Cerebellar nuclear complex (tissue), 1 donor: Measurements from ENCODE around the gene NBEAL2.
"Not testable (repeated sequence)": the region's sequence is repeated elsewhere in the genome, so short reads cannot be mapped to it uniquely, and the experiment has no call there.

Experiments used
- DNase-seq, 2 experiments: peaks; one replicate each; lab custom pipeline; 2025; lab: John Stamatoyannopoulos, UW

NBEAL2 gene

DNA sequence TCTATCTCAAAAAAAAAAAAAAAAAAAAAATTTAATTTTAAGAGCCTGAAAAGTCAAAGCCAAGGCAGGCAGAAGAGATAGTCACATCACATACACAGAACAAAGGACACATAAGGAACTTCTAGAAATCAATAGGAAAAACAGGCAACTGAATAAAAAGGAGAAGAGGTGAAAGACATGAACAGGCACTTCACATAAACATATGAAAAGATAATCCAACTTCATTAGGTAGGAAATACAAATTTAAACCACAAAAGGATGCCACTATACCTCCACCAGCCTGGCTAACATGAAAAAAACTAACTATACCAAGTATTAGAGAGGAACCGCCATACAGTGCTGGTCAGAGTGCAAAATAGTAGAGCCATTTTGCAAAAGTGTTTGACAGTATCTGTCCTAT is 17.0 kb upstream of the NBEAL2 start:
- DNase-seq: no peak

DNA sequence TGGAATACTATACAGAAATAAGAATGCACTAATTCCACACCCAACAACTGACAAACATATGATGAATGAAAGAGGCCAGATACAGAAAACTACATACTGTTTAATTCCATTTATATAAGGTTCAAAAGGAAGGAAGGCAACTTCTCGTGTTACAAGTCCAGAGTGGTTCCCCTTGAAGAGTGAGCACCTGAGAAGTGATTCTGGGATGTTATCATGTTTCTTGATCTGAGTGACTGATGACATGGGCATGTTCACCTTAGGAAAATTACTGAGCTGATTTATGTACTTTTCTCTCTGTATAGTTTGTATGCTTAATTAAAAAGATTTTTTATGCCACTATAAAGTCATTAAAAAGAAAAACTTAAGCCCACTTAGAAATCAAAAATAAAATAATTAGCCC is 16.5 kb upstream of the NBEAL2 start:
- DNase-seq: no peak

DNA sequence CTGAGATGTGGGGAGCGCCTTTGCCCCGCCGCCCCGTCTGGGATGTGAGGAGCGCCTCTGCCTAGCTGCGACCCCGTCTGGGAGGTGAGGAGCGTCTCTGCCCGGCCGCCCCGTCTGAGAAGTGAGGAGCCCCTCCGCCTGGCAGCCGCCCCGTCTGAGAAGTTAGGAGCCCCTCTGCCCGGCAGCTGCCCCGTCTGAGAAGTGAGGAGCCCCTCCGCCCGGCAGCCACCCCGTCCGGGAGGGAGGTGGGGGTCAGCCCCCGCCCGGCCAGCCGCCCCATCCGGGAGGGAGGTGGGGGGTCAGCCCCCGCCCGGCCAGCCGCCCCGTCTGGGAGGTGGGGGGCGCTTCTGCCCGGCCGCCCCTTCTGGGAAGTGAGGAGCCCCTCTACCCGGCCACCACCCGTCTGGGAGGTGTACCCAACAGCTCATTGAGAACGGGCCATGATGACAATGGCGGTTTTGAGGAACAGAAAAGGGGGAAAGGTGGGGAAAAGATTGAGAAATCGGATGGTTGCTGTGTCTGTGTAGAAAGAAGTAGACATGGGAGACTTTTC is 15.4 kb upstream of the NBEAL2 start:
- not testable (repeated sequence) for DNase-seq

DNA sequence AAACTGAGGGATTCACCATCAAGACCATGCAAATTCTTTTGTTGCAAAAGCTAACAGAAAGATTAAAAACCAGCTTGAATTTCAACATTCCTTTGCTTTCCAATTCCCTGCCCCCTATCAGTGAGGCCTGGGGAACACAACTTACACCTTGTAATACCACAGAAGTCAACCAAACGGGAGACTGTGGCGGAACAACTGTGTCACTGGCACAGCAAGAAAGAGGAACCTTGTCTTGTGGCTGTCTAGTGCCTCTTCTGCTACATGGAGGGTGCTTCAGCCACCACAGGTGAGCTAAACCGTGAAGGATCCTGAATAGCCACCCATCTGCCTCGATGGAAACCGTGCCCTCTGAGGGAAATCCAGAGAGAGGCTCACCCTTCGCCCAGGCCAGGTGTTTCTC is 14.3 kb upstream of the NBEAL2 start:
- no peak for DNase-seq

DNA sequence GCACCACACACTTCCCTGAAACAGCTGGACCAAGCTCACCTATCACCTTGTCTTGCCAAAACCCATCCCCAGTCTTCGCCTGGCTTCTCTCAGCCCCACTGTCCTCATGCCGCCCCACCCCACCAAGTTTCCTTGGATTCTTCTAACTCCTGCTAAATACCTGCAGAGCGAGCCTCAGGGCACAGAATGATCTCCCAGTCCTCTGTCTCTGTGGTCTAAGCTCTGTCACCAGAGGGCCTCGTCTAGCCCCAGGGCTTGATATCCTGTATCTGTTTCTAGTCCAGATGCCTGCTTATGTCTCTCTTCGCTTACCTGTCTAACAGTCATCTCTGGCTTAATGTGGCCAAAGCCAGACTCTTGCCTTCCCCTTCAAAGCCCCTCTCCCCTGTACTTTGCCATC is 12.7 kb upstream of the NBEAL2 start:
- no peak for DNase-seq

DNA sequence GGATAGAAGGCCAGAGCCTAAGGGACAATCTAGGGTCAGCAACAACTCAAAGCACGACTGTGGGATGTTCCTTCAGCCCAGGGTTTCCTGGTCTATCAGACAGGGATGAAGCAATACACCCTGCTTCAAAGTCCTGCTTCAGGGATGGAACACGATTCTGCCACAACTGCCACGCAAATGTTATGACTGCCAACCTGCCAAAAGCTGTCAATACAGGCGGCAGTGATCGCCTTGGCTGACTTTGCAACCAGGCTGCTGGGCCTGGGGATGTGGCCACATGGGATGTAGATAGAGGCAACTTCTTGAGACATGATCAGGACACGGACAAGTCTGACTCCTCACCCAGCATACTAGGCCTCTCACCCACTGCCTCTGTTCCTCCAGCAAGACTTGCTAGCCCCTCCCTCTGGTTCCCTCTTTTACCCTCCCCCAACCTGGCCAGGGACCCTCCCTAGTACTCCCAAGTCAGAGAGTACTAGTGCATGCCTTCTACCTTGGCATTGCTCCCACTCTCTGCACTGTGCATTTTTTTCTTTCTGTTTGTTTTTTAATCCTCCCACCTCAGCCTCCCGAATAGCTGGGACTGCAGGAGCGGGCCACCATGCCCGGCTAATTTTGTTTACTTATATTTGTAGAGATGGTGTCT is 10.6 kb upstream of the NBEAL2 start:
- DNase-seq: no peak

DNA sequence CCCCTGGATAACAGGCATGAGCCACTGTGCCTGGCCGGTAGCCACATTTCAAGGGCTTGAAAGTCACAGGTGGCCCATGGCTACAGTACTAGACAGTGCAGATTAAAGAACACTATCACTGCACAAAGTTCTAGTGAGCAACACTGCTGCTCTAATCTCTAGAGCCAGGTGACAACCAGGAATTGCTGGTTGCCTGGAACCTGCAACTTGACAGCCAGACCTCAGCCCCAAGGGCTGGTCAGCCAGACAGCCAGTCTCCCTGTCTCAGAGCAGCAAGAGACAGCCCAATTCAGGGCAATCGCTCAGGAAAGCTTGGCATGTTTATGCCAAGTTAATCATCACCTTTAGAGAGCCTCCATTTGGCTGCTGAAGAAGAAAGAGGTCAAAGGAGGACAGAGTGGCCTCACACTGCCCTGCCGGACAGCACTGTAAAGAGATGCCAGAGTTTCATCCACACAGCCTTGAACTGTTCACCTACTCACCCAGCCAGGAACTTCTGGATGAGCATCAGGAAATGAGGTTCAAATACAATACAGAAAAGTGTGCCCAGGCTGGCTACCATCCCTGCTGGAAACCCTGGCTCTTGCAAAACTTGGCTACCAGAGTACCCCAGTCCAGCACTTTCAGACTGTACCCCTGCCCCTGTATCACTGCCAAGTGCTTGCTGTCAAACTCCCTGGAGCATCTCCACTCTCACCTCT is 8.9 kb upstream of the NBEAL2 start:
- no peak for DNase-seq

DNA sequence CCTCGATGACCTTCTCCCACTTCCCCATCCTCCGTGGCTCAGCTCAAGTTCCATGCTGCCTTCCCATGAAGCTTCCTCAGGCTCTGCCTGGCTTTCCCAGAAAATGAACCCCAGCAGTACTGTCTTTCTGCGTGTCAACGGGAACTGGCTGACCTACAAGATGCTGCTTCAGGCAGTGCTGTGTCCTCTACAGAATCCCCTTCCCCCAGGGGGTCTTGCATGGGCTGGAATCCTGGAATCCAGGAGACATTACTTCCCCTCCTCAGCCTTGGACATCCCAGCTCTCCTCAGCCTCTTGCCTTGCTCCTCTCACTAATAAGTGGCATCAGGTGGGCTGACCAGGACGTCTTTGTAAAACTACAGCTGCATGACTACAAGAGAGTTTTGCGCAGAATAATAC is 8.3 kb upstream of the NBEAL2 start:
- no peak for DNase-seq

DNA sequence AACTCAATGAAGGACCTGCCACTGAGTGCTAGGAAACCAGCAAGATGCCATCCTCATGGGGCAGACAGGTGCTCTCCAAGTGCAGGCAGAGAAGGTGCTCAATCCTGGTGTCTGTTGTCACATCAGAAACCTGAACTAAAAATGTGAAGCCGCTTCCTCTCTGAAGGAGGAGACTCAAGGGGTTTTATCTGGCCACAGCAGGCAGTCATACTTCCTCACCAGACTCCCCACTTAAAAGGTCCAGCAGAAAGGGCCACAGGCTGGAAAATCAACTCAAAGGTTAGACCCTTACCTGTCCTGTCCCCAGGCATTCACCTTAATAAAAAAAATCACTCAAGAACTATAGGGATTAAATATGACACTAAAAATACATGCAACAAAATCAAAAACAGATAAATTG is 7.7 kb upstream of the NBEAL2 start:
- no peak for DNase-seq

DNA sequence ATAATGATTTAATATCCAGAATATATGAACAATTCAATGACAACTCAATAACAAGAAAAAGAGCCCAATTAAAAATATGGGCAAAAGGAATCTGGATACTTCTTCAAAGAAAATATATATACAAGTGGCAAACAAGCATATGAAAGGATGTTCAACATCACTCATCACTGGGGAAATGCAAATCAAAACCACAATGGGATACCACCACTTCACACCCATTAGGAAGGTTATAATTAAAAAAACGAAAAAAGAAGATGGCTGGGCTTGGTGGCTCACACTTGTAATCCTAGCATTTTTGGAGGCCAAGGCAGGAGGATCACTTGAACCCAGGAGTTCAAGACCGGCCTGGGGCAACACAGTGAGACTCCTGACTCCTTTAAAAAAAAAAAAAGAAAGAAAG is 7.1 kb upstream of the NBEAL2 start:
- no peak for DNase-seq

DNA sequence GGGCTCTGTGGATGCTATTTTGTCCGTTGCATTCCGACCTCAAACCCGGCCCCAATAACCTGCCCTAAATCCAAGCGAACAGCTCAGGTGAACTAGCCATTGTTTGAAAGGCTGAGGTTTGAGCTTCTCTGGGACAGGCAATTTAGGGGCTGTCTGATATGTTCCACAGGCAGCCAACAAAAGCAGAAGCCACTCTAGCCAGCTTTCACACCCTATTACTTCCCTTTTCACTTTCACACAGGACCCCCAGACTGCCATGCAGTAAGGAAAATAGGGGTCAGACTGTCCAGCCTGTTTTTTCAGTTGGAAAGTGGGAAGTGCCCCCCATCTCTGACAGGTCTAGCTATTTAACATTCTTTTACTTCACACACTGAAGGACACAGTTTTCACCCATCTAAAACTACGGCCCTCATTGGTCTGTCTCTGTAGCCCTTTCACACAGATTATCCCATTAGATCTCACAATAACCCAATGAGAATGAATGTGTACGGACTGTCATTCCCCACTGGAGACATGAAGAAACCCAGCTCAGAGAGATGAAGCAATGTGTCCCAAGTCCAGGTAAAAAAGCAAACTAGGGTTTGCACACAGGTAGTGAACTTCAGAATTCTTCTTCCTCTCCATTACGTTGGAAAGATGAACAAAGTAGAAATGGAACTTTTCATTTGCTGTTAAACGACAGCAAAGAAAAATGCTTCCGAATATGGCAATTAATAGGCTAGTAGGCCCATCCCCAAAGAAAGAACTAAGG is 4.9 kb upstream of the NBEAL2 start:
- DNase-seq: no peak

DNA sequence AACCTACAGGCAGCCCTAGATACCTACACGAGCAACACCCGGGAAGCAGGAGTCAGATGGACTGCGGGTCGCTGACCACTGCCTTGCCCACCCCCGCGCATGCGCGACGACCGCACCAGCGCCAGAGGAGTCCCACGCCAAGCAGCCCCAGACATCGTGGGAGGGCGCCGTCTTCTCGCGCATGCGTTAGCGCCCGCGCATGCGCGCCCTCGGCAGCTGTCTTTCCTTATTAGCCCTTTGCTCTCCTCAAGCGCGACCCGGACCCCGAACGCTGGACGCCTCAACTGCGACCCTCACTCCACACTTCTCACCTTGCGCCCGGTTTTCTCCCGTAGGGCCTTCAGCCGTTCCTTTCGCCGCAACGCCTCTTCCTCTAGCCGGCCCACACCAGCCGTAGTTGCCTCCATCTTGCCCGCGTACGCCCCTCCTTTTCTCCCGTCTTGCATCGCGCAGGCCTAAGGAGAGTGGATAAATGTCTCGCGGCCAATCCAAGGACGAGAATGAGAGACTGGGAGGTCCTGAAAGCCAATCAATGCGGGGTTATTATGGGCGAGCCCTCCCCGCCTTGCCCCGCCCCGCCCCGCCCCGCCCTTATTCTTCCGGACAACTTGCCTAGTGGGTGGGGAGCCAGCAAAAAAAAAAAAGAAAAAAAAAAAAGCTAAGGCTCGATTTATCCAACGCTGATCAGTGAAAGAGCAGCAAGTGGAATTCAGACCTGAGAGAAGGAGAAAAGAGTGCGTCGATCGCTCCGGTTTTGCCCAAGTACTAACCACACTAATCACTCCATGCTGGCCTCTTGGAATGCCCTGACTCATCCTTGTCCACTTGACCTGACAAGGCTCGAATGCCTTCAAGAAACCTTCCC is 2.9 kb upstream of the NBEAL2 start, which contains the start of gene CCDC12:
CCDC12 (minus strand) TSS at position 420 of the 865 bp plus-strand sequence; CDS start at position 407, 13 bp downstream.
- DNase-seq: peak; percentile 94 to 96

DNA sequence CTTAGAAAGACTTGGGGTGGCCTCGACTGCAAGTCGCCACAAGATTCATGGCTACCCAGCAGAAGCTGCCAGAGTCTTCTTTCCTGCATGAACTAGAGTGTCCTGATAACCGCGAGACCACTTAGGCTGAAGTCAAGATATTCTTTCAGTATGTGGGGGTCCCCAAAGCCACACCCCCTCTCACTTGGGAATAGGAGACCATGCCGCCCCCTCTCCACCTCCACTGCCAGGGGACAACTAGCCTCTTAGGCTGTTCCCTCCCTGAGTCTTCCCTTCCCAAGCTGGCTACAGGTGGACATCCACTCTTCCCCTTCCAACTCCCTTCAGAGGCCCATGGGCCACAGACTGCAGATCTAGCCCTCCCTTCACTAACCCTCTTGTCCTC is 1.7 kb upstream of the NBEAL2 start:
- no peak for DNase-seq

DNA sequence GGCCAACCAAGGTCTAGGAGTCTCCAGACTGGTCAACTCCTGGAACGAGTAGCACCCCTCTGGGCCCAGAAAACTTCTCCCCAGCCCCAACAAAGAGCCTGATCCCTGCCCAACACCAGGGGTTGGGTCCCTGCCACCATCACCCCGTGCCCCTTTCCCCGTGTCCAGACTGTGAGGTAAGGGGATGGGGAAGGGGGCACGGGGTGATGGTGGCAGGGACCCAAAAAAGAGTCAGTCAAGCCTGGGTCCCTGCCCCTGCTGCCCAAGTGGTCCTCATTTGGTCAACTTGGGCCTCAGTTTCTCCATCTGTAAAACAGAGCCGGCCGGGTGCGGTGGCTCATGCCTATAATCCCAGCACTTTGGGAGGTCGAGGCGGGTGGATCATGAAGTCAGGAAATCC is 1.1 kb upstream of the NBEAL2 start:
- no peak for DNase-seq

DNA sequence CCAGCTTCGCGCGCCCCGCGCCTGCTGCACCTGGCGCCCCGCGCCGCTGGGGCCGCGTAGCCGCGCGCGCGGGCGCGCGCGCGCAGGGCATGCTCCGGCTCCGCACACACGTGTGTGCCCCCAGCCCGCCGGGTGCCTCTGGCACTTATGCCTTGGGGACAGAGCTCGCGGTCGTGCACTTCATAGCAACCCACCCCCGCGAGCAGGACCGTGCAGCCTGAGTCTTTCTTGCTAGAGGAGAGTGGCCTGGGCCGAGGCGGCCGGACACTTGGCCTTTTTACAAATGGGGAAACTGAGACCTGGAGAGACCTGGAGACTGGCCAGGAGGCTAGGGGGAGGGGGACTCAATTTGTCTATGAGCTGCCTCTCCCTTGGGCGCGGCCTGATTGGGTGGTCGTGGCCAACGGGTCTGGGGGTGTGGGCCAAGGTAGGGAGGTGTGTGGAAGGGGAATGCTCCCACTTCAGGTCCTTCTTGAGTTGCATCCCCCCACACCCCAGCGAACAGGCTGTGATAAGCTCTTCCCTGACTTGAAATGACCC is 562 bp downstream of the NBEAL2 start:
- DNase-seq: no peak

DNA sequence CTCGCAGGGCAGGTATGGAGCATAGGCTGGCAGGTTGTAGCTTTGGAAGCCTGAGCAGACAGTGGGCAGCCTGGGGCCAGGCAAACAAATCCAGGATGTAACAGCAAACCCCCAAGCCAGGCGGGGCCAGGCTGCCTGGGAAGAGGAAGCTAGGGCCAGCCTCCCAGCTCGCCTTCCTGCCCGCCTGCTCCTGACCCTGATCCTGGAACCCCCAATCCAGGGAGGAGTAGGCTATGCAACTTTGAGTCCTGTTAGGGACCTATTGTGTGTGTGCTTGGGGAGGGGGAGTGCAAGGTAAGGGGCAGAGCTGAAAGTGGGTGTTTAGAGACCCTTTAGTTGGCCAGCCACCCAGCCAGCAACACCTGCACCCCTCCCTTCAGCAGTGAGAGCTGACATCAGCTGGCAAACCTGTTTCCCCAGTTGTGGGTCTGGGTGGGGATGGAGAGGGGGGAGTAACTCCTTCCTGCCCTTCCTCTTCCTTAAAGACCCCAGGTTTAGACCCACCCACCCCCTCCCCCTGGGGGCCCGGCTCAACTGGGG is 2.5 kb downstream of the NBEAL2 start:
- no peak for DNase-seq

DNA sequence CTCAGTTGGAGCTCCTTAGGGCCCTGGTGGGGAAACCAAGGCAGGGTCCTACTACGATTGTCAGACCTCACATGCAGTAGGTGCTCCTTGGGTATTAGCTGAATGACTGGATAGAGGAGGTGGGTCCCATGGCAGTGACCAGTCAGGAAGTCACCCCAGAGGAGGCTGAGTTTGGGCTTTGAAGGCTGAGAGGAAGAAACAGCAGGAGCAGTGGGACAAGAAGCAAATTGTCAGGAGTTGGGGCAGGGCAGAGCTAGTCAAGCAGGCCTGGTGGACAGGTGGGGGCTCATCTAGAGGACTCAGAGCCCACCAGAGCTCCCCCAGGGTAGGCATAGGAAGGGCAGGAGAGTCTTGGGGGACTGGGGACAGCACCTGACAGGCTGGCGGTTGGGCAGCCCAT is 3.1 kb downstream of the NBEAL2 start:
- no peak for DNase-seq

DNA sequence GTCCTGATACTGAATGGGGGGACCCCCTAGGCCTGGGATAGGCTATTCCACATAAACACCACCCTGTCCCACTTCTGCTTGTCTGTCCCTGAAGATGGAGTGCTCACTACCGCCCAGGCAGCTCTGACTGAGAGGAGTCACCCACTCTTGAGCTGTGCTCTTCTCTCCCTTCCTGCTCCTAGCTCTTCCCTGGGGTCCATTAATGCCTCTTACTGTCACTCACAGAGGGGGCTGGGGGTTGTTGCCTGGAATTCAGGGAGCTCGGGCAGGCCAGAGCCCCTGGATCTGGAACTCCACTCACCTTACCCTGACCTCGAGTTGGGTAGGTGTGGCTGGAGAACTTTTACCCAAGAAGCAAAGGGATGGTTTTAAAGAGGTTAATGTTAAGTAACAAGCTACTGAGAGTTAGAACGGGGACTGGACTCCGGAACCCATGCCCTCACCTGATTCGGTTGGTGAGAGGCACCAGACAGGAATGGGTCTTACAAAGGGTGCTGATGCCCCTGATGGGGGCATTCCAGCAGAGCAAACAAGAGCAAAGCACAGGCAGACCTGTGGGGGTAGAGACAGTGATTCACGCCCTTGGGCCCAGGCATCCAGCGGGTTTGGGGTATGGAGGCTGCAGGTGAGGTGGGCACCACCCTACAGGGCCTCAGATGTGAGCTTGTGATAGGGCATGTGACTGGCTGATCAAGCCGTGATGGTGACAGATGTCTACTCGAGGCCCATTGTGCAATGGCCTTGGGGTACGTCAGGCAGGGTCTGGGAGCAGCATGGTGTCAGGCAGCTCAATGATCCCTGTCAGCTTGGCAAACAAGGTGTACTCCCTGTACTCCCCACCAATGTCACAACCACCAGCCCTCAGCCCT is 5.4 kb downstream of the NBEAL2 start:
- no peak for DNase-seq

DNA sequence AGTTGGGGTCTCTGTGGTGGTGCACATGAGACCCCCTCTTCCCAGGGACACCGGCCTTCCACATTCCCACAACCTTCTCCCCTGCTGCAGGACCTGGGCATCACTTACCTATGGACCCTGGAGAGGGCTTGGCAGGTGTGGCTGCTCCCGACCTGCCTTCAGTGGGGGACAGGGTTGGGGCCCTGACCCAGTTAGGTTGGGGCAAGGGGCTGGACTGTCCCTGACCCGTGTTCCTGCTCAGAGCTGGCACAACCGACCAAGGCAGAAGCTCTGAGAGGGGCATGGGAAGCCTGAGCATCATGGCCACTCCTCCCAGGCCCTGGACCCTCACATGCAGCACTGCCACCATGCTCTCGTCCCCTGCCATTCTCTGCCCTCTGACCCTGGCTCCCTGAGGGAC is 6.1 kb downstream of the NBEAL2 start:
- DNase-seq: no peak

DNA sequence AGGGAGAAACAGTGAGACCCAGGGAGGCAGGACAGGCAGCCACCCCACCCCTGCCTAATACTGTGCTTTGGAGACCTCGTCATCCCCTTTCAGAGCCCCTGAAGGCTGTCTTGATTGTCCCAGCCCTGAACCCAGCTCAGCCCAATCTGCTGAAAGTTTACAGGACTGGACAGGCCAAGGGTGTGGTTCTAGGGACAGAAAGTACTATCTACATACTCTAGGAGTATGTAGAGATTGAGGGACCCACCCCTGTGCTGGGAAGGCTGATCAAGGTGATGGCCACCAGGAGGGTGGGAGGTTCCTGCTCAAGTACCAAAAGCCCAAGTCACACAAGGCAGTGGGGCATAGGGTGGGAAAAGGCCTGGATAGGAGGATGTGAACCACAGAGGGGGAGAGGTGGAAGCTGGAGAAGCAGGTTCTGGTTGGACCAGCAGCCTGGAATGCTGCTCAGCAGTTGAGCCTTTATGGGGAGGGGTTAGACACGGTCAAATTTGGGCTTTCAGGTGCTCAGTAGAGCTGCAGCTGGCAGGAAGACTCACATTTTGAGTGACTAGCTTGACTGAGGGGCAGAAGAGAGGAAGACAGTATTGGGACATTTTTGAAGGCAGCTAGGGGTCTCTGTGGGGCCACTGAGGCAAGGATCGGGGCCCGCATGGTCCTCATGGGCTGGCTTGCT is 6.7 kb downstream of the NBEAL2 start:
- DNase-seq: no peak
